DMS153 (cell line): ENCODE measurements around the gene IFNAR1.
A peak's percentile ranks its signal among the peaks of the same experiment; 100 is the strongest.

Experiments used
- DNase-seq: peaks from one replicate; lab custom pipeline; 2025; lab: John Stamatoyannopoulos, UW

IFNAR1 gene

GRCh38 chr21:33402001-33402979, 77.5 kb downstream of the IFNAR1 start:
- DNase-seq: no peak

GRCh38 chr21:33403128-33403785, 78.5 kb downstream of the IFNAR1 start, which contains the start of gene IFNGR2:
IFNGR2 (plus strand) TSS chr21:33403413; CDS start chr21:33403544, 131 bp downstream.
- no peak for DNase-seq

DNA sequence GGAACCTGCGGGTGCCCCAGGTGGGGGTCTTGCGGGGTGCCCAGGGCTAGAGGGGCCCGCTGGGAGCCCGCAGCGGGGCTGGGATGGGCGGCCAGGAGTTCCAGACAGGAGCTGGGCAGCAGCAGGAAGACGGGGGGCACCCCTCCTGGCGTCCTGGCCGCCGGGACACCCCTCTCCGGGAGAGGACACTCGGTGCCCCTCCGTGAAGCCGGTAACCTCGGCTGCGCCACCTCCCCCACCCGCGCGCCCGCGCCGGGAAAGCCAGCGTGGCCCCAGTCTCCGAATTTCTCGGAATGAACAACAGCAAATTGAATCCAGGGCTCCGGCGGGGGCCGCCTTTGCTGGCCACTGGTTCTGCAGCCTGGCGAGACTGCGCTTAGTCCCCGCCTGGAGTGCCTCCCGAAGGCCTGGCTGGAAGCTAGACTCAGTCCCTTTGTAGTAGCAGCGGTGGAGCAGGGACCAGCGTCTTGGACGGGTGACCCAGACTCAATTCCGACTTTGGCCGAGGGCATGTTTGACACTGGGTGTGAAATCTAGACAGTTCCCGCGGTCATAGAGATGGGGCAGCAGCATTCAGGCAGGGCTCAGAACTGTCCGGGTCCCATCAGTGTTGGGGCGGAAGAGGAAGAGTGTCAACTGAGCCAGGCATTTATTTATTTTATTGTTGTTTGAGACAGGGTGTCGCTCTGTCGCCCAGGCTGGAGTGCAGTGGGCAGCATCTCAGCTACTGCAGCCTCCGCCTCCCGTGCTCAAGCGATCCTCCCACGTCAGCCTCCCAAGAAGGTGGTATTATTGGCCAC, 79.2 kb downstream of the IFNAR1 start:
- peak; percentile 44 for DNase-seq

DNA sequence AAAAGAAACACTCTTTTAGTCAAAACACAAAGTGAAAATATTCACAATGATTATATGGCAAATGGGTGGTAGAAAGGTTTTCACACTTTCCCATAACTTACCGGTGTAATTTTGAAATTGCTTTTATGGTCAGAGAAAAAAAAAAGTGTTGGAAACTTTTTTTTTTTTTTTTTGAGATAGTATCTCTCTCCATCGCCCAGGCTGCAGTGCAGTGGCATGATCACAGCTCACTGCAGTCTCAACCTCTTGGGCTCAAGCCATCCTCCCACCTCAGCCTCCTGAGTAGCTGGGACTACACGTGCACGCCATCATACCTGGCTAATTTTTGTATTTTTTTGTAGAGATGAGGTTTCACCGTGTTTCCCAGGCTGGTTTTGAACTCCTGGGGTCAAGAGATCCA, 81.7 kb downstream of the IFNAR1 start:
- DNase-seq: no peak
